G401 (cell line): Measurements from ENCODE around the gene SCAPER. TPM values are rescaled to one million over a fixed set of nuclear protein-coding genes. Genes with fewer than 3 reads are reported as not detected.

Experiments used
- total RNA-seq: library from RNA; depleted of rRNA; stranded (reverse); fragments of >200 nt; shearing (Covaris generic); gene quantifications from 2 replicates; pipeline ENCODE4 v1.2.3, GENCODE V29; 2014; rRNA removed

Gene SCAPER
- total RNA-seq, 1 experiment from 2014 or later, result 4.6 TPM

Other genes starting within 250 kb of the SCAPER start
- gene RCN2, start 26.4 kb upstream of the SCAPER start, total RNA-seq, result 166 and 180 TPM in 2 replicates
- not detected in 2 replicates for gene PSTPIP1, start 89.8 kb upstream of the SCAPER start, total RNA-seq
- 235 and 245 TPM in 2 replicates for gene TSPAN3, start 165.8 kb upstream of the SCAPER start, total RNA-seq